Cardiac muscle cell (in vitro differentiated cells and primary cell): ENCODE results near the gene GALK1. TPM values are rescaled to one million over a fixed set of nuclear protein-coding genes. Genes with fewer than 3 reads are reported as not detected.

ENCODE experiments used
- DNase-seq, 2 donors: peaks; one replicate each; pipeline versions ENCODE4 v3.0.0 to v3.0.0-alpha.2; 2010 to 2017; ENCODE audit warnings: low read depth in 1 of 2, low spot score in 1 of 2
- H3K27ac ChIP-seq: fragments of 200-600 bp; sonication (generic); 2 replicates; pipeline ENCODE4 v1.5.1; 2016
- H3K27me3 ChIP-seq: fragments of 200-600 bp; sonication (generic); 2 replicates; pipeline ENCODE4 v1.6.0; 2016; ENCODE audit warnings: control low read depth
- H3K36me3 ChIP-seq: fragments of 200-600 bp; sonication (generic); 2 replicates; pipeline ENCODE4 v1.5.1; 2016; ENCODE audit warnings: control low read depth
- H3K4me1 ChIP-seq: fragments of 200-600 bp; sonication (generic); 2 replicates; pipeline ENCODE4 v1.8.1; 2017; ENCODE audit warnings: low read depth, mild to moderate bottlenecking, mixed run types
- H3K4me3 ChIP-seq: fragments of 200-600 bp; sonication (generic); 2 replicates; pipeline ENCODE4 v1.5.1; 2016; ENCODE audit warnings: mild to moderate bottlenecking
- H3K9me3 ChIP-seq: fragments of 200-600 bp; sonication (generic); 2 replicates; pipeline ENCODE4 v1.5.1; 2017; ENCODE audit warnings: low read depth, mild to moderate bottlenecking, control low read depth
- CTCF ChIP-seq: IDR thresholded peaks from 2 replicates; pipeline ENCODE4 v1.5.1; 2012; ENCODE audit warnings: low read depth, mild to moderate bottlenecking, low read length
- polyA plus RNA-seq: library from polyadenylated mRNA; unstranded; fragments of >200 nt; fragmentation: Nextera tagmentation; extraction: Ambion mirVana; gene quantifications from 2 replicates; pipeline ENCODE4 v1.2.1, GENCODE V29; 2016
- total RNA-seq: library from RNA; depleted of rRNA; stranded (reverse); fragments of >200 nt; gene quantifications from 2 replicates; pipeline ENCODE4 v1.2.3, GENCODE V29; 2016

The GALK1 gene
- total and polyA plus RNA-seq, 2 experiments from 2014 or later = 42.4 to 54.0 TPM

GRCh38 chr17:75750661-75751423, 14.2 kb downstream of the GALK1 start:
- Histone ChIP-seq H3K4me3 (no peak overlapping the region), H3K27me3 (no peaks in the 10 kb centered on the region), H3K36me3 (no peaks in the 10 kb centered on the region), H3K27ac (no peak overlapping the region), H3K4me1 (no peaks in the 10 kb centered on the region), H3K9me3 (no peaks in the 10 kb centered on the region)
- no peak for DNase-seq
- TF ChIP-seq CTCF = no peak

- peak; percentile 83 for TF ChIP-seq CTCF
- peak; percentile 80 to 88 for DNase-seq
- Histone ChIP-seq H3K27me3 (no peaks in the 10 kb centered on the region), H3K9me3 (no peaks in the 10 kb centered on the region), H3K27ac (no peak overlapping the region), H3K4me1 (no peaks in the 10 kb centered on the region), H3K36me3 (no peaks in the 10 kb centered on the region), H3K4me3 (no peak overlapping the region)
Measured at GRCh38 chr17:75749545-75750389, 15.2 kb downstream of the GALK1 start.

GRCh38 chr17:75748706-75749105, 16.3 kb downstream of the GALK1 start:
- Histone ChIP-seq H3K27ac (no peak overlapping the region), H3K4me1 (no peaks in the 10 kb centered on the region), H3K36me3 (no peaks in the 10 kb centered on the region), H3K27me3 (no peaks in the 10 kb centered on the region), H3K9me3 (no peaks in the 10 kb centered on the region), H3K4me3 (no peak overlapping the region)
- TF ChIP-seq CTCF = no peak
- no peak for DNase-seq

GRCh38 chr17:75743625-75744206, 21.3 kb downstream of the GALK1 start:
- no peaks in the 10 kb centered on the region for H3K4me1 ChIP-seq
- no peak overlapping the region for H3K4me3 ChIP-seq
- H3K9me3 ChIP-seq = no peaks in the 10 kb centered on the region
- no peak overlapping the region for H3K27ac ChIP-seq
- DNase-seq = no peak
- H3K36me3 ChIP-seq = no peaks in the 10 kb centered on the region
- TF ChIP-seq CTCF = no peak
- H3K27me3 ChIP-seq = no peaks in the 10 kb centered on the region

GRCh38 chr17:75742337-75742736, 22.7 kb downstream of the GALK1 start:
- no peak for DNase-seq
- Histone ChIP-seq H3K4me1 (no peaks in the 10 kb centered on the region), H3K27me3 (no peaks in the 10 kb centered on the region), H3K36me3 (no peaks in the 10 kb centered on the region), H3K27ac (no peak overlapping the region), H3K4me3 (no peak overlapping the region), H3K9me3 (no peaks in the 10 kb centered on the region)
- TF ChIP-seq CTCF = no peak
